ENCODE measurements around the gene TMEM138. TPM values are rescaled to one million over a fixed set of nuclear protein-coding genes. Genes with fewer than 3 reads are reported as not detected.

Gene TMEM138
- total and polyA plus RNA-seq, 2 of the 4 experiments (the other 2 are of a cell fraction) = 16.8 to 53.2 TPM

DNA sequence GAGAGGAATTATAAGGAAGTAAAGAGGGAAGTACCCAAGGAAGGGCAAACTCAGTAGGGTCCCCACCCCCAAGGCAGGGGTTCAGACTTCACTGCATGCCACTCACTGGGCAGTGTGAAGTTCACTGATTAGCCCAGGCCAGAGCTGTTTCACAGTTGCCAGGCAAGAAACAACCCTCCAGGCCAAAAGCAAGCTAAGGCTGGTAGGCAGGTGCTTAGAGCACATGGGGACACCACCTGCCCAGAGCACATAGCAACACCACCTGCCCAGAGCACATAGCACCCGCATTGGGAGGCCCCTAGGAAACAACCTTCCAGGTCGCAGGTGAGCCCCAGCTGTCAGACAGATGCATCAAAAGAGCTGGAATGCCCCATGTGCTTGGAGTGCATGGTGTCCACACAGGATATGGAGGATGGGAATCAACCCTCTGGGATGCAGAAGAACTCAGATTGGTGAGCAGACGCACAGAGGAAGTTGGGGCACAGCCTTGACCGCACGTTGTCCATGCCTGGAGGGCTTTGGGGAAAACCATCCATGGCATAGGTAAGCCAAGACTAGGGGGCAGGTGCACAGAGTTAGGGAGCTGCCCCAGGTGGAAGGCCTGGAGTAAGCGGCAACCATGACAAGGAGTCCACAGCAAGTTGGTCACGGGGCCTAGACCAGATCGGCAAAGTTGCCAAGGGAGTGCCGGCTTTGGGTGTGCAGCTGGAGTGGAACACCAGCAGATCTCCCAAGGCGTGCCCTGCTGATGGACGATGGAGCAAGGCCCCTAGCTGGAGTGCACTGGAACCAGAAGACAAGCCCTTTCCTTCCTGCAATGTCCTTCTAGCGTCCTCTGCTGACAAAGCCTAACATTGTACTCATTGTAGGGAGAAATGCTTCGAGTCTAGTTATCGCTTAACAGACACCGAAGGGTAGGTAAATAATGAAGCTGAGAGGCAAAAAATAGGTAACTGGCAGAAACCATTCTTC, 22.4 kb downstream of the TMEM138 start (continued):
- TF ChIP-seq, protein P1, sequence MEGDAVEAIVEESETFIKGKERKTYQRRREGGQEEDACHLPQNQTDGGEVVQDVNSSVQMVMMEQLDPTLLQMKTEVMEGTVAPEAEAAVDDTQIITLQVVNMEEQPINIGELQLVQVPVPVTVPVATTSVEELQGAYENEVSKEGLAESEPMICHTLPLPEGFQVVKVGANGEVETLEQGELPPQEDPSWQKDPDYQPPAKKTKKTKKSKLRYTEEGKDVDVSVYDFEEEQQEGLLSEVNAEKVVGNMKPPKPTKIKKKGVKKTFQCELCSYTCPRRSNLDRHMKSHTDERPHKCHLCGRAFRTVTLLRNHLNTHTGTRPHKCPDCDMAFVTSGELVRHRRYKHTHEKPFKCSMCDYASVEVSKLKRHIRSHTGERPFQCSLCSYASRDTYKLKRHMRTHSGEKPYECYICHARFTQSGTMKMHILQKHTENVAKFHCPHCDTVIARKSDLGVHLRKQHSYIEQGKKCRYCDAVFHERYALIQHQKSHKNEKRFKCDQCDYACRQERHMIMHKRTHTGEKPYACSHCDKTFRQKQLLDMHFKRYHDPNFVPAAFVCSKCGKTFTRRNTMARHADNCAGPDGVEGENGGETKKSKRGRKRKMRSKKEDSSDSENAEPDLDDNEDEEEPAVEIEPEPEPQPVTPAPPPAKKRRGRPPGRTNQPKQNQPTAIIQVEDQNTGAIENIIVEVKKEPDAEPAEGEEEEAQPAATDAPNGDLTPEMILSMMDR (conservative IDR thresholded peaks at IDR 0.05; ENCODE audit: low read depth, low read length) = peak; percentile 39
- no peak for TF ChIP-seq BHLHE40 (IDR thresholded peaks at IDR 0.05; ENCODE audit: low read depth, low read length)

DNA sequence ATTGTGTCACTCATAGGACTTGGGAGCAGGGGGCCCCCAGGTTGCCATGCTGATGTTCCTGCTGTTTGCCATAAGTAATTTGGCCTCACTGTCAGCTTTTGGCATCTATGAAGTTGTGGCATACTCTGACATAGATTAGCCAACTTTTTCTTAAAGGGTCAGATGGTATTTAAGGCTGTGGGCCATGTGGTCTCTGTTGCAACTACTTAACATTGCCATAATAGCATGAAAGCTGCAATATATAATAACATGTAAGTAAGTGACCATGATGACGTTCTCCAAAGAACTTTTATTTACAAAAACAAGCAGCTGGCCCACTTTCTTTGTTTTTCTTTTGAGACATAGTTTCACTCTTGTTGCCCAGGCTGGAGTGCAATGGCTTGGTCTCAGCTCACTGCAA, 28.0 kb downstream of the TMEM138 start:
- Histone ChIP-seq H2AK5ac (ENCODE audit: low read depth, low read length) (no peak overlapping the region), H4K91ac (ENCODE audit: insufficient read depth, low read depth, low read length) (no peak overlapping the region), H3K18ac (ENCODE audit: low read depth, low read length) (no peak overlapping the region), H3K27me3 (ENCODE audit: control insufficient read depth, insufficient read depth, low read length) (no peaks in the 10 kb centered on the region), H3K14ac (replicated peaks; ENCODE audit: low read depth, low read length) (no peak overlapping the region), H2AFZ (replicated peaks; ENCODE audit: low read length, poor library complexity) (no peak overlapping the region), H4K20me1 (ENCODE audit: insufficient read depth, low read length) (no peaks in the 10 kb centered on the region), H3K4me2 (ENCODE audit: low read depth, low read length) (no peak overlapping the region), H3K9me3 (ENCODE audit: control insufficient read depth, insufficient read depth, low read length) (no peaks in the 10 kb centered on the region), H3K27ac (ENCODE audit: insufficient read depth, low read length) (no peak overlapping the region), H3K4me1 (ENCODE audit: control insufficient read depth, insufficient read depth, low read length) (peaks cover 3% of the 10 kb centered on the region; the same call in 1 of the 2 replicates), H2AK9ac (replicated peaks; ENCODE audit: low read depth, low read length, poor library complexity) (peak overlapping the region; percentile 42), H2BK15ac (ENCODE audit: low read depth, low read length) (no peak overlapping the region), H3K56ac (ENCODE audit: extremely low read depth, insufficient read depth, low read length) (no peak overlapping the region), H3K36me3 (ENCODE audit: control insufficient read depth, insufficient read depth, low read length) (peaks cover 3% of the 10 kb centered on the region; the same call in 1 of the 2 replicates), H3K23ac (ENCODE audit: low read depth, low read length) (no peak overlapping the region), H3K79me1 (ENCODE audit: low read depth in 1 of 2, low read length in 2 of 2) (peaks cover 9 to 25% of the 10 kb centered on the region in 2 experiments; a peak in 3 of 4 replicates), H2BK120ac (ENCODE audit: low read depth, low read length) (no peak overlapping the region), H4K5ac (ENCODE audit: low read depth, low read length) (no peak overlapping the region), H4K8ac (ENCODE audit: low read depth in 2 of 2, low read length in 2 of 2) (no peak overlapping the region), H3K9ac (ENCODE audit: low read depth, low read length) (no peak overlapping the region), H2BK5ac (ENCODE audit: low read depth, low read length, poor library complexity, severe bottlenecking) (no peak overlapping the region), H3K4me3 (ENCODE audit: insufficient read depth, low read depth, low read length) (no peak overlapping the region), H3K9me1 (ENCODE audit: insufficient read depth, low read length) (peaks cover 3% of the 10 kb centered on the region; the same call in 1 of the 2 replicates), H2BK20ac (ENCODE audit: low read depth, low read length) (no peak overlapping the region), H3K4ac (ENCODE audit: low read depth, low read length) (no peak overlapping the region)
- intact Hi-C loops (cut with micrococcal nuclease) = no loop called here
- POLR2A ChIA-PET (ENCODE audit: unreplicated experiment) = no interaction called here
- TF ChIP-seq RFX5 (IDR thresholded peaks at IDR 0.05; ENCODE audit: low read depth, low read length) = no peak
- TF ChIP-seq MAFK (IDR thresholded peaks at IDR 0.05; ENCODE audit: low read depth, low read length) = no peak
- TF ChIP-seq SMC3 (IDR thresholded peaks at IDR 0.05; ENCODE audit: low read depth, low read length) = no peak
- TF ChIP-seq MXI1 (IDR thresholded peaks at IDR 0.05; ENCODE audit: borderline replicate concordance, low read depth, low read length) = no peak
- TF ChIP-seq NFE2L2 (IDR thresholded peaks at IDR 0.05; ENCODE audit: low read depth, low read length) = no peak
- TF ChIP-seq RCOR1 (IDR thresholded peaks at IDR 0.05; ENCODE audit: insufficient replicate concordance, low read length) = no peak
- CTCF ChIA-PET = no interaction called here
- DNase-seq = peak; percentile 24
- ATAC-seq (ENCODE audit: low read depth) = no peak
- no CpG with 5 or more reads among the region's 1 CpG for WGBS, 2 experiments (ENCODE audit: extremely low coverage in 2 of 2, insufficient read length in 1 of 2)
- in situ Hi-C loops (cut with MboI; ENCODE audit: low sequenced_read_pairs) = no loop called here
- no TSS peak for BruUV-seq (replicated peaks)
- dilution Hi-C loops (cut with HindIII; ENCODE audit: low sequenced_read_pairs, unreplicated experiment) = no loop called here

All from IMR-90 (cell line).